NOMO-1 treated with dmso at 0.1 percent for 144 hours (cell line): ENCODE data around the gene ELFN2.

Experiments
- DNase-seq: peaks from one replicate; lab custom pipeline; 2025; ENCODE audit not compliant: unreplicated experiment; lab: John Stamatoyannopoulos, UW

Gene ELFN2

GRCh38 chr22:37363261-37363992 lies 63.9 kb downstream of the ELFN2 start:
- DNase-seq: no peak

DNA sequence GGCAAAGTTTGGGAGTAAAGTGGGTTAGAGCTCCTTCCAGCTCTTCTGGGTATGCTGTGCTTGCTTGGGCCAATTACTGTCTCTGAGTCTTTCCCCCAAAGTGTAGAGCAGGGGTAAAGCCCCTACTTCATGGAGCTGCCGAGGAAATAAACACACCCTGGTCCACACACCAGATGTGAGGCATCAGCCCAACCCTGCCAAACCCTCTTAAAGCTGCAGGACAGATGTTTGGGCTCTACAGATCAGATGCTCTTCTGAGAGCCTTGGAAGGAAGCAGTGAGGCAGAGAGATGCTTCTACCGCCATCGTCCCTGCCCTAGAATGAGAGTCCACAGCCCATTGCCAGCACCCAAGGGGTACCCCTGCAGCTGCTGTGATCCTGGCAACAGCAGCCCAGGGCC lies 64.7 kb downstream of the ELFN2 start:
- DNase-seq: no peak

DNA sequence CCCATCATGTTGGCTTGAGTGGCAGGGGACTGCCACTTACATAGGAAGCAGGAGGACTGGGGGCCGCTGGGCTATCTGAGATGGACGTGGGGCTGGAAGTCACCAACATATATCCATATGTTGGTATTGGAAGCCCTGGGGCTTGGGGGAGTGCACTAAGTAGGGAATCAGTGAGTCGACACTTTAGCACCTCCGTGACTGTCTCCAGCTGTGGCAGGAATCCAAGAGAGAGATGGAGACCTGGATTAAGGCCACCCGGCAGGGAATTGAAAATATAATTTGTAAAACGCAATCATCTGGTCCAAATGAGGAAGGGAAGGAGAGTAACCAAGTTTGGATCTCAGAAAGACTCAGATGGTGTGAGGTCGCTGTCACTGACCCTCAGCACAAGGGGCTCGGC lies 68.4 kb downstream of the ELFN2 start:
- no peak for DNase-seq

- DNase-seq: no peak
These were observed 68.9 kb downstream of the ELFN2 start for GRCh38 chr22:37358386-37358785.

GRCh38 chr22:37357446-37358075 lies 69.7 kb downstream of the ELFN2 start:
- no peak for DNase-seq

GRCh38 chr22:37356922-37357321 lies 70.4 kb downstream of the ELFN2 start:
- DNase-seq: no peak

GRCh38 chr22:37355174-37355573 lies 72.1 kb downstream of the ELFN2 start:
- no peak for DNase-seq

- DNase-seq: no peak
These were observed 72.6 kb downstream of the ELFN2 start for GRCh38 chr22:37354670-37355069.

DNA sequence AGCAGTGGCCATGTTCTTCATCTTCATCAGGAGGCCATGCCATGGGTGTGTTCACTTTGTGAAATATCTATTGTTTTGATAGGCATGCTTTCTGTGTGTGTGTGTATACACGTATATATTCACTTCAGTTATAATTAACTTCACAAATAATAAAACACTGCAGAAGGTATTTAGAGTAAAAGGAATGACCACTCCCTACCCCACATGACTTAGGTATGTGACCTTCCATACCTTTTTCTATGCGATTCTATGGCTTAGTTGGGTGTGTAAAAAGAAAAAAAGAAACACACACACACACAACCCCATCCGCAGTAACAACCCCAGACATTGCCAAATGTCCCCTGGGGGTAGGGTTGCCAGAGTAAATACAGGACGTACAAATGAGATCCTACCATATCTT lies 73.0 kb downstream of the ELFN2 start:
- DNase-seq: no peak

- DNase-seq: no peak
These were observed 73.4 kb downstream of the ELFN2 start for GRCh38 chr22:37353839-37354238.

DNA sequence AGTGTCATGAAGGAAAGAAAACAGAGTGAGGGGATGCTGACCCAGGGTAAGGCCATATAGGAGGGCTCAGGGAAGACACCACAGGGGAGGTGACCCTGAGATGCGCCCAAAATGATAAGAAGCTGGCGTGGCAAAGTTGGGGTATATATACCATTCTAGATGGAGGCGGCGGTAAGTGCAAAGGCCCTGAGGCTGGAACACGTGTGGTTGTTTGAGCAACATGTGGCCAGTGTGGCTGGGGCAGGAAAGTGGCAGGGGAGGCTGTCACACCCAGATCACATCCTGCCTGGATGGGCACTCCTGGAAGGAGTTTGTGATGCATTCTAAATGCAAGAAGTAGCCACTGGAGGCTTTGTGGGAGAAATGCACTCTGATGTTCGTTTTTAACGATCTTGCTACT lies 74.8 kb downstream of the ELFN2 start:
- no peak for DNase-seq

- no peak for DNase-seq
These were observed 76.0 kb downstream of the ELFN2 start for GRCh38 chr22:37351232-37351631.

GRCh38 chr22:37349043-37349814 lies 78.0 kb downstream of the ELFN2 start:
- no peak for DNase-seq

DNA sequence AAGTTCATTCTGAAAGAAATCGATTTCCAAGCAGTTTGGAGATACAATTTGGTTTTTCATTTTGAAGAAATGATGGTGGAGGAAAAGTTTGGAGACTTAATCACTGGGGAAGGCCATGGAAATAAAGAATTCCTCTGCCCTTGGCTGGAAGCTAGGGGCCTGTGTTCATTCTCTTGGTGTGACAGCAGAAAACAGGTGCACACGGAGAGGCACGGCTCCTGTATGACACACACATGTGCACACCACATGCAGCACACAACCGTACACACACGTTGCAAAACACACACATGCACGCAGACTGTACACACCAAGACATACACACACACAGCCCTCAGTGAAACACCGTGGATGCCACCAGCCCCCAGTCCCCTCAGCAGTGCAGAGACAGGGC lies 80.8 kb downstream of the ELFN2 start:
- DNase-seq: no peak

- DNase-seq: no peak
These were observed 81.3 kb downstream of the ELFN2 start for GRCh38 chr22:37345863-37346504.

DNA sequence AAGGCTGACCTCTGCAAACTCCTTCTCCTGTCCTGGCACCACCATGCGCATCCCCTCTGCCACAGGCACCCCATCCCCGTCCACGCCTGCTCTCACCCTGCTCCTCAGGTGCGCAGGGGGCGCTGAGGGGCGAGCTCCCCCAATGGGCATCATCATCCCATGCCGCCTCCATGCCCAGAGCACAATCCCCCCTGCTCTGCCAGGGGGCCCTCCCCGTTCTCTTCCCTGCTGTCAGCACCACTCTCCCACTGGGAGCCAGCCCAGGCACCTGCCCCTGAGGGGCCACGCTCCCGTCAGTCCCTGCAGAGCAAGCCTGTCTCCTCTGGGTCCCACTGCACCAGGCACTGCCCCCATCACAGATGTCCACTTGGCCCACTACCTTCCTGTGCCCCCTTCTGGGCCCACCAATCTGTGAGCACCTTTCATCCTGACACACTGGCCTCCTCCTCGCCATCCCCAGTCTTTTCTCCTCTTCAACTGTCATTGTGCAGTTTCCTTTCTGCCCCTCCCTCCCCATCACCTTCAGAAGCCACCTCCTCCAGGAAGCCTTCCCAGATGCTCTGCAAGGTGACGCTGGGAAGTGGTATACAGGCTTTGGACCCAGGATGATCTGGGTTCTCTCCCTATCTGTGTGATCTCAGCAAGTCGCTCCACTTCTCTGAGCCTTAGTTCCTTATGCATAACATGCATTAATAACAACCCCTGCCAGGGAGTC lies 82.4 kb downstream of the ELFN2 start:
- DNase-seq: no peak

DNA sequence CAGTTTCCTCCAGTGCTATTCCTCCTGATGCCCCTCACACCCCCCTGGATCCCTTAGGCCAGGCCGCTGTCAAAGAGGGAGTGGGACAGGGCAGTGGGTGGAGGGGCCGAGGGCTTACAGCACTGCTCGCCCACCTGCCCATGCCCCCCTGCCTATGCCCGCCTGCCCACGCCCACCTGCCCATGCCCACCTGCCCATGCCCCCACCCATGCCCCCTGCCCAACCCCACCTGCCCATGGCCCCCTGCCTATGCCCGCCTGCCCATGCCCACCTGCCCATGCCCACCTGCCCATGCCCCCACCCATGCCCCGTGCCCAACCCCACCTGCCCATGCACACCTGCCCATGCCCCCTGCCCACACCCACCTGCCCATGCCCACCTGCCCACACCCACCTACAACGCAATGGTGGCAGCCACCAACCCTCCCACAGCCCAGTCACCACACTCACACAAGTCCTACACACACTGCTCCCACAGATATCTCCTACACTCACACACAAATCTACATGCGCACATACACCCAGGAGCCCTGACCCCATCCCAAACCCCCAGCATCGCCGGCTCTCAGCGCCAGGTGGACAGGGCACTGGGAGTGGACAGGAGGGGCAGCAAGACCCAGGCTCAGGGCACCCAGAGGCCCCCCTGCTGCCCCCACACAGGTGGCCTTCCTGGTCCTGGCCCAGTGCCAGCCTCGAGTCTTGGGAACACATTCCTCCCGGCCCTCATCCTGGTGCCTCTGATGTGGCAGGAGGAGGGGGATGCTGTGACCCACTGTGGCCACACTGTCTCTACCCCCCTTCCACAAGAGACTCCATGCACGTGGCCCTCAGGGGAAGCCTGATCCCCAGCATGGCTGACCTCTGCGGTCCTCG lies 83.2 kb downstream of the ELFN2 start:
- no peak for DNase-seq

- DNase-seq: no peak
These were observed 83.9 kb downstream of the ELFN2 start for GRCh38 chr22:37343348-37343747.

GRCh38 chr22:37342065-37342464 lies 85.2 kb downstream of the ELFN2 start:
- DNase-seq: no peak
